HepG2 (cell line): ENCODE results near the gene CARHSP1. TPM values are rescaled to one million over a fixed set of nuclear protein-coding genes. Genes with fewer than 3 reads are reported as not detected.
A peak's percentile ranks its signal among the peaks of the same experiment; 100 is the strongest.

ENCODE experiments used
- ATAC-seq: fragments of 200-7000 bp; cut with Tn5 transposase; 3 replicates; pipeline ENCODE4 v1.9.1; 2020; ENCODE audit warnings: mild to moderate bottlenecking, moderate library complexity
- BruUV-seq: library from RNA; stranded (reverse); fragments of 400-500 nt; replicated peaks from 2 replicates; lab custom pipeline; 2021; lab: Mats Ljungman, UMichigan
- CTCF ChIA-PET: fragments of 300-600 bp; formaldehyde crosslinking; extraction: SDS; loops from one replicate; lab custom pipeline; 2021; ENCODE audit warnings: low total read pairs, inconsistent platforms, low intra/inter-chr PET ratio; lab: Yijun Ruan, JAX
- POLR2A ChIA-PET: fragments of 350-600 bp; sonication (Branson Sonifier 250); formaldehyde crosslinking; loops from one replicate; lab custom pipeline; 2020; ENCODE audit warnings: antibody characterized with exemption, inconsistent platforms; lab: Yijun Ruan, JAX
- DNase-seq: peaks from one replicate; pipeline ENCODE4 v3.0.0-alpha.2; 2015; ENCODE audit warnings: low spot score
- FAIRE-seq: peaks from 3 replicates; lab custom pipeline; 2011; peaks lifted over from hg19 to GRCh38; lab: Jason Lieb, UNC
- H2AFZ ChIP-seq: one replicate; pipeline ENCODE4 v1.6.1; 2011; ENCODE audit warnings: low read length, inconsistent platforms
- H3K27ac ChIP-seq: fragments of 300-600 bp; 3 replicates; pipeline ENCODE4 v1.8.0; 2011; ENCODE audit warnings: mixed run types, mild to moderate bottlenecking, mixed read lengths, low read length, inconsistent platforms; ENCODE audit not compliant: insufficient read depth; ENCODE audit errors: extremely low read length
- H3K27me3 ChIP-seq, 2 experiments: fragments of 200-600 bp in 1 of 2; 2 replicates in 1 of 2; 3 replicates in 1 of 2; pipeline versions ENCODE4 v1.6.0 to v1.8.0; 2011; ENCODE audit warnings: low read length in 2 of 2, mild to moderate bottlenecking in 2 of 2, moderate library complexity in 2 of 2, inconsistent platforms in 1 of 2; ENCODE audit not compliant: insufficient read depth in 2 of 2, control insufficient read depth in 1 of 2
- H3K36me3 ChIP-seq, 2 experiments: fragments of 200-600 bp in 1 of 2; replicated peaks in 1 of 2; 2 replicates in 1 of 2; 3 replicates in 1 of 2; pipeline versions ENCODE4 v1.5.1 to v1.8.0; 2011; ENCODE audit warnings: low read length in 2 of 2, inconsistent platforms in 1 of 2; ENCODE audit not compliant: insufficient read depth in 2 of 2, control insufficient read depth in 1 of 2
- H3K4me1 ChIP-seq: 2 replicates; pipeline ENCODE4 v1.5.1; 2012; ENCODE audit warnings: low read length, inconsistent platforms; ENCODE audit not compliant: insufficient read depth
- H3K4me2 ChIP-seq: 2 replicates; pipeline ENCODE4 v1.6.0; 2011; ENCODE audit warnings: low read depth, low read length, inconsistent platforms
- H3K4me3 ChIP-seq, 3 experiments: fragments of 200-600 bp in 1 of 3; sonication (generic), shearing (Covaris generic) in 1 of 3; replicated peaks in 1 of 3; 2 replicates each; pipeline ENCODE4 v1.5.1; 2011 to 2016; ENCODE audit warnings: low read length in 3 of 3, inconsistent platforms in 2 of 3, low read depth in 2 of 3, mild to moderate bottlenecking in 2 of 3, control low read depth in 1 of 3, mixed read lengths in 1 of 3; ENCODE audit not compliant: insufficient read depth in 1 of 3
- H3K79me2 ChIP-seq: one replicate; pipeline ENCODE4 v1.6.1; 2011; ENCODE audit warnings: low read length, inconsistent platforms; ENCODE audit not compliant: insufficient read depth
- H3K9ac ChIP-seq: 2 replicates; pipeline ENCODE4 v1.6.0; 2011; ENCODE audit warnings: mild to moderate bottlenecking, low read depth, low read length, inconsistent platforms; ENCODE audit not compliant: insufficient read depth
- H3K9me3 ChIP-seq: 2 replicates; pipeline ENCODE4 v1.5.1; 2012; ENCODE audit warnings: mild to moderate bottlenecking, low read length
- H4K20me1 ChIP-seq: 2 replicates; pipeline ENCODE4 v1.6.0; 2011; ENCODE audit warnings: inconsistent platforms, mild to moderate bottlenecking, low read length, moderate library complexity; ENCODE audit not compliant: insufficient read depth
- AGO2 ChIP-seq: fragments of 200-400 bp; formaldehyde crosslinking; optimal IDR thresholded peaks from 2 replicates; pipeline ENCODE3; 2017; ENCODE audit warnings: mild to moderate bottlenecking, low read depth, low read length, moderate library complexity
- NRL ChIP-seq: sonication (generic); formaldehyde crosslinking; IDR thresholded peaks from 2 replicates; pipeline ENCODE4 v1.5.0; 2020; ENCODE audit warnings: missing genetic modification reagents, mild to moderate bottlenecking, moderate library complexity, borderline replicate concordance
- POLR2G ChIP-seq: fragments of 200-400 bp; formaldehyde crosslinking; IDR thresholded peaks from 2 replicates; pipeline ENCODE4 v1.6.1; 2018; ENCODE audit warnings: mild to moderate bottlenecking, low read depth, low read length, moderate library complexity
- RBM39 ChIP-seq: fragments of 200-400 bp; formaldehyde crosslinking; IDR thresholded peaks from one replicate; pipeline ENCODE4 v1.6.1; 2018; ENCODE audit warnings: antibody characterized with exemption, mild to moderate bottlenecking, low read depth, low read length; ENCODE audit not compliant: poor library complexity, severe bottlenecking
- TEAD3 ChIP-seq: optimal IDR thresholded peaks from 2 replicates; pipeline ENCODE3; 2016; ENCODE audit warnings: borderline replicate concordance
- ZFP37 ChIP-seq: sonication (generic); formaldehyde crosslinking; IDR thresholded peaks from 2 replicates; pipeline ENCODE4 v1.4.0; 2020; ENCODE audit warnings: missing genetic modification reagents, borderline replicate concordance
- ZFY ChIP-seq: sonication (generic); formaldehyde crosslinking; IDR thresholded peaks from 2 replicates; pipeline ENCODE4 v1.4.0; 2020; ENCODE audit warnings: missing genetic modification reagents
- ZNF569 ChIP-seq: sonication (generic); formaldehyde crosslinking; IDR thresholded peaks from 2 replicates; pipeline ENCODE4 v1.5.0; 2020; ENCODE audit warnings: mild to moderate bottlenecking, missing genetic modification reagents, moderate library complexity, borderline replicate concordance
- ZNF879 ChIP-seq: sonication (generic); formaldehyde crosslinking; IDR thresholded peaks from 2 replicates; pipeline ENCODE4 v1.8.1; 2023; ENCODE audit warnings: missing genetic modification reagents
- WGBS: methylation state at CpG from one replicate; pipeline ENCODE4 v1.1.6; 2017; ENCODE audit warnings: low lambda C conversion rate; 5-methylcytosine and 5-hydroxymethylcytosine counted together
- in situ Hi-C: cut with HindIII; loops from 2 replicates; pipeline ENCODE4 v1.10.0; 2017; ENCODE audit warnings: low pct_unique_long_range_greater_than_20kb; ENCODE audit not compliant: extremely low pct_ligation_motif_present
- intact Hi-C: fragments of 100-400 bp; cut with micrococcal nuclease; formaldehyde crosslinking; loops from one replicate; pipeline ENCODE4 v1.10.0; 2022; ENCODE audit not compliant: unreplicated experiment
- polyA plus RNA-seq, 8 experiments: library from polyadenylated mRNA; depleted of rRNA in 3 of 8; stranded (reverse) in 7 of 8; unstranded in 1 of 8; fragments of >200 nt; fragmentation: Illumina TruSeq in 4 of 8; extraction: Trizol in 4 of 8; gene quantifications; 2 replicates each; pipeline versions ENCODE4 v1.2.1 to v1.2.3, GENCODE V29; 2011 to 2016; ENCODE audit warnings: low read depth in 4 of 8, missing spikeins in 1 of 8, mixed read lengths in 1 of 8; ENCODE audit not compliant: insufficient read depth in 1 of 8
- total RNA-seq, 5 experiments: library from RNA; depleted of rRNA; stranded (reverse); fragments of >200 nt; fragmentation: Illumina TruSeq; extraction: Trizol; gene quantifications; 2 replicates each; pipeline ENCODE4 v1.2.3, GENCODE V29; 2016; ENCODE audit warnings: low read depth in 1 of 5
- TF ChIP-seq, protein P1 (sequence below): sonication (generic); formaldehyde crosslinking; IDR thresholded peaks from 2 replicates; pipeline ENCODE4 v1.4.0; 2020; ENCODE audit warnings: missing genetic modification reagents, borderline replicate concordance
- TF ChIP-seq, protein P2 (sequence below): sonication (generic); formaldehyde crosslinking; IDR thresholded peaks from 2 replicates; pipeline ENCODE4 v1.4.0; 2020; ENCODE audit warnings: missing genetic modification reagents, borderline replicate concordance
- TF ChIP-seq, protein P3 (sequence below): sonication (generic); formaldehyde crosslinking; IDR thresholded peaks from 2 replicates; pipeline ENCODE4 v1.9.0; 2022; ENCODE audit warnings: missing genetic modification reagents, mild to moderate bottlenecking, borderline replicate concordance

CARHSP1 gene
- total and polyA plus RNA-seq, 2 of the 13 experiments (the other 11 are each of a cell fraction or from before 2014, with no cell fraction given) = 173 to 345 TPM

DNA sequence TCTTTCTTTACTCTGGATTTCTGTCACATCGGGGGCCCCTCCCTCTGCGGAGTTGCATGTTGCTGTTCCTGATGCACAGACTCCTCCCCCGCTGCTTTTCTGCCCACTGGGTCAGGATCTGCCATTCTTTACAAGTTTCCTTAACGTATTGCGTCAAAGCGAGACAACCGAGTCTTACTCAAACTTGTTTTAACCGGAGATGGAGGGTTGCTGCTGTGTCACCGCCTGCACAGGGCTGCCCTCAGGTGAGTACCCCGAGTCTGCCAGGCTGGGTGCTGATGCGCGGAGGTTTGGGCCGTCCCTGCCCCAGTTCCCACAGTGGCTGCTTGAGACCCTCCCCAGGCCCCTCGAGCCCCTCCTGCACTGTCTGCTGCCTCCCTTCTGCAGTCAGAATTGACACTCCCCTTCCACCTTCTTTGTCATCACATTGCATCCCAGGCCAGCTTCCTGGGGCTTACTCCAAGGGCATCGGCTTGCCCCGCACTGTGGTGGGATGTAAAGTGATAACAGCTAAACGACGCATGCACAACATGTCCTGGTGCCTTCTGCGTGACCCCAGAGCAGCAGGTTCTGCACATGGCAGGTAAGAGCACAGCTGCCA, 19.3 kb downstream of the CARHSP1 start (continued):
- TF ChIP-seq, protein P1, sequence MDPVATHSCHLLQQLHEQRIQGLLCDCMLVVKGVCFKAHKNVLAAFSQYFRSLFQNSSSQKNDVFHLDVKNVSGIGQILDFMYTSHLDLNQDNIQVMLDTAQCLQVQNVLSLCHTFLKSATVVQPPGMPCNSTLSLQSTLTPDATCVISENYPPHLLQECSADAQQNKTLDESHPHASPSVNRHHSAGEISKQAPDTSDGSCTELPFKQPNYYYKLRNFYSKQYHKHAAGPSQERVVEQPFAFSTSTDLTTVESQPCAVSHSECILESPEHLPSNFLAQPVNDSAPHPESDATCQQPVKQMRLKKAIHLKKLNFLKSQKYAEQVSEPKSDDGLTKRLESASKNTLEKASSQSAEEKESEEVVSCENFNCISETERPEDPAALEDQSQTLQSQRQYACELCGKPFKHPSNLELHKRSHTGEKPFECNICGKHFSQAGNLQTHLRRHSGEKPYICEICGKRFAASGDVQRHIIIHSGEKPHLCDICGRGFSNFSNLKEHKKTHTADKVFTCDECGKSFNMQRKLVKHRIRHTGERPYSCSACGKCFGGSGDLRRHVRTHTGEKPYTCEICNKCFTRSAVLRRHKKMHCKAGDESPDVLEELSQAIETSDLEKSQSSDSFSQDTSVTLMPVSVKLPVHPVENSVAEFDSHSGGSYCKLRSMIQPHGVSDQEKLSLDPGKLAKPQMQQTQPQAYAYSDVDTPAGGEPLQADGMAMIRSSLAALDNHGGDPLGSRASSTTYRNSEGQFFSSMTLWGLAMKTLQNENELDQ (CRISPR knock-in tag) = no peak
- TF ChIP-seq, protein P2, sequence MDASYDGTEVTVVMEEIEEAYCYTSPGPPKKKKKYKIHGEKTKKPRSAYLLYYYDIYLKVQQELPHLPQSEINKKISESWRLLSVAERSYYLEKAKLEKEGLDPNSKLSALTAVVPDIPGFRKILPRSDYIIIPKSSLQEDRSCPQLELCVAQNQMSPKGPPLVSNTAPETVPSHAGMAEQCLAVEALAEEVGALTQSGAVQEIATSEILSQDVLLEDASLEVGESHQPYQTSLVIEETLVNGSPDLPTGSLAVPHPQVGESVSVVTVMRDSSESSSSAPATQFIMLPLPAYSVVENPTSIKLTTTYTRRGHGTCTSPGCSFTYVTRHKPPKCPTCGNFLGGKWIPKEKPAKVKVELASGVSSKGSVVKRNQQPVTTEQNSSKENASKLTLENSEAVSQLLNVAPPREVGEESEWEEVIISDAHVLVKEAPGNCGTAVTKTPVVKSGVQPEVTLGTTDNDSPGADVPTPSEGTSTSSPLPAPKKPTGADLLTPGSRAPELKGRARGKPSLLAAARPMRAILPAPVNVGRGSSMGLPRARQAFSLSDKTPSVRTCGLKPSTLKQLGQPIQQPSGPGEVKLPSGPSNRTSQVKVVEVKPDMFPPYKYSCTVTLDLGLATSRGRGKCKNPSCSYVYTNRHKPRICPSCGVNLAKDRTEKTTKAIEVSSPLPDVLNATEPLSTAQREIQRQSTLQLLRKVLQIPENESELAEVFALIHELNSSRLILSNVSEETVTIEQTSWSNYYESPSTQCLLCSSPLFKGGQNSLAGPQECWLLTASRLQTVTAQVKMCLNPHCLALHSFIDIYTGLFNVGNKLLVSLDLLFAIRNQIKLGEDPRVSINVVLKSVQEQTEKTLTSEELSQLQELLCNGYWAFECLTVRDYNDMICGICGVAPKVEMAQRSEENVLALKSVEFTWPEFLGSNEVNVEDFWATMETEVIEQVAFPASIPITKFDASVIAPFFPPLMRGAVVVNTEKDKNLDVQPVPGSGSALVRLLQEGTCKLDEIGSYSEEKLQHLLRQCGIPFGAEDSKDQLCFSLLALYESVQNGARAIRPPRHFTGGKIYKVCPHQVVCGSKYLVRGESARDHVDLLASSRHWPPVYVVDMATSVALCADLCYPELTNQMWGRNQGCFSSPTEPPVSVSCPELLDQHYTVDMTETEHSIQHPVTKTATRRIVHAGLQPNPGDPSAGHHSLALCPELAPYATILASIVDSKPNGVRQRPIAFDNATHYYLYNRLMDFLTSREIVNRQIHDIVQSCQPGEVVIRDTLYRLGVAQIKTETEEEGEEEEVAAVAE (CRISPR knock-in tag) = no peak
- TF ChIP-seq ZNF879 (CRISPR knock-in tag) = no peak

DNA sequence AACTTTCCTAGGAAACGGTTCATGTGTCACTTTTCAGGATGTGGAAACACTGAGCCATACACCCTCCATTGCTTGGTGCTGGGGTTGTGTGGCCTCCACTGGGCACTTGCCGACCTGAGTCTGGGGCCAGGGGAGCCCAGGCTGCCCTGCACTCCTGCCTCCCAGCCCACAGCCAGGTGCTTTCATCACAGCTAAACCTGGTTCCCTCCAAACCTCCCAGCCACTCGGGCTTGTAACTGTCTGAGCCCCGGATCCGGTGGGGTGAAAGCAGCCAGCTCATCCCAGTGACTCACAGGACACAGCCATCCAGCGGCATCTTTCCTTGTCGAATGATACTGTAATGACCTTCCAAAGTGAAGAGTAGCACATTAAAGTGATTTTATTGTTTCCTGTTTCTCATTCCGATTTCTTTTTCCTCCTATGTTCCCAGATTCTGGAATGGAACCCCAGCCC, 19.8 kb downstream of the CARHSP1 start:
- peaks cover 20% of the 10 kb centered on the region for H3K79me2 ChIP-seq
- no peak overlapping the region for H3K4me2 ChIP-seq
- in situ Hi-C loops = no loop called here
- POLR2A ChIA-PET = interaction anchor here (1.0 kb wide), 1 partner anchor 15 kb away, joined by 5 read pairs; no protein-coding TSS in a partner anchor
- H3K27me3 ChIP-seq = no peaks in the 10 kb centered on the region
- peaks cover 47 to 79% of the 10 kb centered on the region in 2 experiments for H3K36me3 ChIP-seq
- H2AFZ ChIP-seq = no peak overlapping the region
- no peak for DNase-seq
- H3K27ac ChIP-seq = no peak overlapping the region
- 90% methylated on average over 8 of the region's 8 CpGs for WGBS
- H3K4me3 ChIP-seq = no peak overlapping the region
- H4K20me1 ChIP-seq = peaks cover 77% of the 10 kb centered on the region
- H3K4me1 ChIP-seq = peaks cover 31% of the 10 kb centered on the region
- no peaks in the 10 kb centered on the region for H3K9me3 ChIP-seq
- intact Hi-C loops = no loop called here
- no peak for ATAC-seq
- no peak overlapping the region for H3K9ac ChIP-seq
- no TSS peak for BruUV-seq
- no peak for FAIRE-seq
- CTCF ChIA-PET = no interaction called here
- TF ChIP-seq NRL = 0 out of 2 replicates have a peak, but pooled peaks have one; percentile 25
- TF ChIP-seq AGO2 = peak; percentile 58
- peak; percentile 35 for TF ChIP-seq RBM39
- TF ChIP-seq TEAD3 (CRISPR knock-in tag) = no peak
- TF ChIP-seq ZFP37 (CRISPR knock-in tag) = no peak
- TF ChIP-seq, protein P3, sequence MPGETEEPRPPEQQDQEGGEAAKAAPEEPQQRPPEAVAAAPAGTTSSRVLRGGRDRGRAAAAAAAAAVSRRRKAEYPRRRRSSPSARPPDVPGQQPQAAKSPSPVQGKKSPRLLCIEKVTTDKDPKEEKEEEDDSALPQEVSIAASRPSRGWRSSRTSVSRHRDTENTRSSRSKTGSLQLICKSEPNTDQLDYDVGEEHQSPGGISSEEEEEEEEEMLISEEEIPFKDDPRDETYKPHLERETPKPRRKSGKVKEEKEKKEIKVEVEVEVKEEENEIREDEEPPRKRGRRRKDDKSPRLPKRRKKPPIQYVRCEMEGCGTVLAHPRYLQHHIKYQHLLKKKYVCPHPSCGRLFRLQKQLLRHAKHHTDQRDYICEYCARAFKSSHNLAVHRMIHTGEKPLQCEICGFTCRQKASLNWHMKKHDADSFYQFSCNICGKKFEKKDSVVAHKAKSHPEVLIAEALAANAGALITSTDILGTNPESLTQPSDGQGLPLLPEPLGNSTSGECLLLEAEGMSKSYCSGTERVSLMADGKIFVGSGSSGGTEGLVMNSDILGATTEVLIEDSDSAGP = 0 out of 2 replicates have a peak, but pooled peaks have one; percentile 4
- TF ChIP-seq POLR2G = 0 out of 2 replicates have a peak, but pooled peaks have one; percentile 15
- TF ChIP-seq ZNF569 (CRISPR knock-in tag) = no peak
- TF ChIP-seq ZFY (CRISPR knock-in tag) = peak; percentile 28; the same call in 1 of the 2 replicates
